Lung (tissue), 12 donors: Measurements from ENCODE around the gene DYSF. TPM values are rescaled to one million over a fixed set of nuclear protein-coding genes. Genes with fewer than 3 reads are reported as not detected.

Experiments used
- ATAC-seq: fragments of 200-7000 bp; cut with Tn5 transposase; one replicate; pipeline ENCODE4 v1.9.1; 2020; ENCODE audit warnings: moderate number of reproducible peaks; ENCODE audit not compliant: insufficient read depth, low FRiP score
- DNase-seq, 3 donors: peaks; one replicate each; pipeline ENCODE4 v3.0.0-alpha.2; 2013 to 2017
- H3K27ac ChIP-seq, 2 donors: one replicate each; pipeline ENCODE4 v1.5.1; 2013; ENCODE audit warnings: mild to moderate bottlenecking in 2 of 2, moderate library complexity in 2 of 2, control low read depth in 1 of 2, inconsistent platforms in 1 of 2, low read depth in 1 of 2, low read length in 1 of 2
- H3K27me3 ChIP-seq, 3 donors: one replicate each; pipeline ENCODE4 v1.5.1; 2013; ENCODE audit warnings: low read length in 2 of 3; ENCODE audit not compliant: control insufficient read depth in 3 of 3, insufficient read depth in 3 of 3
- H3K36me3 ChIP-seq, 4 donors: one replicate each; pipeline ENCODE4 v1.5.1; 2013; ENCODE audit warnings: low read length in 4 of 4, mild to moderate bottlenecking in 1 of 4, moderate library complexity in 1 of 4; ENCODE audit not compliant: control insufficient read depth in 4 of 4, insufficient read depth in 4 of 4
- H3K4me1 ChIP-seq, 5 donors: one replicate each; pipeline ENCODE4 v1.5.1; 2013; ENCODE audit warnings: low read length in 5 of 5, mild to moderate bottlenecking in 2 of 5, moderate library complexity in 1 of 5; ENCODE audit not compliant: control insufficient read depth in 5 of 5, insufficient read depth in 5 of 5
- H3K4me3 ChIP-seq: one replicate; pipeline ENCODE4 v1.5.1; 2013; ENCODE audit warnings: mild to moderate bottlenecking, control low read depth, moderate library complexity
- H3K9ac ChIP-seq, 2 donors: one replicate each; pipeline ENCODE4 v1.5.1; 2013; ENCODE audit warnings: low read length in 2 of 2, control low read depth in 1 of 2; ENCODE audit not compliant: insufficient read depth in 1 of 2
- H3K9me3 ChIP-seq, 4 donors: one replicate each; pipeline ENCODE4 v1.5.1; 2013; ENCODE audit warnings: low read length in 3 of 4, mild to moderate bottlenecking in 1 of 4, moderate library complexity in 1 of 4; ENCODE audit not compliant: control insufficient read depth in 4 of 4, insufficient read depth in 3 of 4
- CTCF ChIP-seq: IDR thresholded peaks from 2 replicates; pipeline ENCODE4 v1.5.1; 2012; ENCODE audit warnings: mild to moderate bottlenecking; ENCODE audit errors: control extremely low read depth, extremely low read depth
- WGBS, 2 donors: extraction: QIAGEN DNeasy Blood & Tissue Kit; methylation state at CpG; one replicate each; pipeline ENCODE4 v1.1.7; 2013; 5-methylcytosine and 5-hydroxymethylcytosine counted together
- polyA plus RNA-seq, 2 donors: library from polyadenylated mRNA; stranded (reverse); fragments of 200-250 nt; gene quantifications; one replicate each; pipeline ENCODE4 v1.2.1, GENCODE V29; 2013
- total RNA-seq, 2 donors: library from RNA; depleted of rRNA in 1 of 2; stranded (reverse); fragments of >200 nt in 1 of 2; gene quantifications; one replicate each; pipeline ENCODE4 v1.2.1, GENCODE V29; 2014 to 2021
- donor health status: control.
- donor health status: control.
- donor health status: Bipolar disorder and iron deficiency.
- donor health status: healthy.
- donor health status: DM: yes; HTN: yes; CAD: no.

The DYSF gene
- total and polyA plus RNA-seq, 4 donors, result 12.9 to 56.2 (median 40.0) TPM

- 63 to 80% methylated on average over 1 of the region's 1 CpG for WGBS, 2 donors
- no peak for DNase-seq
Observed at GRCh38 chr2:71728036-71728435, 274.7 kb downstream of the DYSF start.

GRCh38 chr2:71730785-71731383 lies 277.5 kb downstream of the DYSF start:
- H3K27ac ChIP-seq, result no peak overlapping the region
- H3K27me3 ChIP-seq, result no peaks in the 10 kb centered on the region
- 89 to 93% methylated on average over 17 of the region's 17 CpGs for WGBS, 2 donors
- no peak for TF ChIP-seq CTCF
- DNase-seq (no peak), ATAC-seq (no peak)
- H3K4me3 ChIP-seq, result no peak overlapping the region
- no peak overlapping the region for H3K9ac ChIP-seq
- H3K9me3 ChIP-seq, result no peaks in the 10 kb centered on the region
- no peaks in the 10 kb centered on the region for H3K36me3 ChIP-seq
- peaks cover 0 to 3% (median 0%) of the 10 kb centered on the region in 5 donors for H3K4me1 ChIP-seq

More at GRCh38 chr2:71728036-71728435, 274.7 kb downstream of the DYSF start:
- no peaks in the 10 kb centered on the region for H3K27me3 ChIP-seq
- H3K9ac ChIP-seq, result no peak overlapping the region
- peaks cover 0 to 4% (median 0%) of the 10 kb centered on the region in 4 donors for H3K9me3 ChIP-seq
- H3K4me3 ChIP-seq, result no peak overlapping the region
- no peak for ATAC-seq
- no peak for TF ChIP-seq CTCF
- no peaks in the 10 kb centered on the region for H3K4me1 ChIP-seq
- no peak overlapping the region for H3K27ac ChIP-seq
- no peaks in the 10 kb centered on the region for H3K36me3 ChIP-seq

- no peak for TF ChIP-seq CTCF
- no peaks in the 10 kb centered on the region for H3K9me3 ChIP-seq
- H3K4me1 ChIP-seq, result peaks cover 0 to 16% (median 0%) of the 10 kb centered on the region in 5 donors
- no peaks in the 10 kb centered on the region for H3K36me3 ChIP-seq
- no peak overlapping the region for H3K4me3 ChIP-seq
- no peak overlapping the region for H3K9ac ChIP-seq
- H3K27ac ChIP-seq, result no peak overlapping the region
- DNase-seq (no peak), ATAC-seq (no peak)
- H3K27me3 ChIP-seq, result no peaks in the 10 kb centered on the region
Observed at GRCh38 chr2:71734620-71735019, 281.3 kb downstream of the DYSF start.

DNA sequence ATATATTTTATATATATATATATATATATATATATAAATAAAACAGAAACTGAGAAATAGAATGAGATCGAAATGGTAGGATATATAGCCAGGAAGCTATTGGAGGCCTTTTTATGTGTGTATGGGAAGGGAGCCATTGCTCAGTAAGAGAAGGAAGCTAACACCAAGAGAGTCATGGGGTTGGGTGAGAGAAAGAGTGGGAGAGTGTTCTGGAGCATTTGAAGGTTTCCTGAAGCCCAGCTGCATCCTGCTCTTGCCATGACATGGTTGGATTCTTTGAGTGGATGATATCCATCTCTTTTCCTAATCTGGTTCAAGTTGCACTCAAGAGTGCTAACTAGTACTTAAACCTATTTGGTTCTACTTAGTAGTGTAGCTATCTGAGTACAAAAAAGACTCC lies 282.3 kb downstream of the DYSF start:
- 90% methylated on average over 1 of the region's 1 CpG for WGBS, 2 donors
- TF ChIP-seq CTCF, result no peak
- H3K36me3 ChIP-seq, result no peaks in the 10 kb centered on the region
- H3K9ac ChIP-seq, result no peak overlapping the region
- H3K4me3 ChIP-seq, result no peak overlapping the region
- peaks cover 0 to 16% (median 0%) of the 10 kb centered on the region in 5 donors for H3K4me1 ChIP-seq
- ATAC-seq, result no peak
- H3K27me3 ChIP-seq, result no peaks in the 10 kb centered on the region
- no peak overlapping the region for H3K27ac ChIP-seq
- peak in 2 of 3 donors; percentile 61 to 63 for DNase-seq
- H3K9me3 ChIP-seq, result no peaks in the 10 kb centered on the region
